ENCODE measurements around the gene KLRF1. TPM values are rescaled to one million over a fixed set of nuclear protein-coding genes. Genes with fewer than 3 reads are reported as not detected.

Gene KLRF1
- not detected for total RNA-seq

DNA sequence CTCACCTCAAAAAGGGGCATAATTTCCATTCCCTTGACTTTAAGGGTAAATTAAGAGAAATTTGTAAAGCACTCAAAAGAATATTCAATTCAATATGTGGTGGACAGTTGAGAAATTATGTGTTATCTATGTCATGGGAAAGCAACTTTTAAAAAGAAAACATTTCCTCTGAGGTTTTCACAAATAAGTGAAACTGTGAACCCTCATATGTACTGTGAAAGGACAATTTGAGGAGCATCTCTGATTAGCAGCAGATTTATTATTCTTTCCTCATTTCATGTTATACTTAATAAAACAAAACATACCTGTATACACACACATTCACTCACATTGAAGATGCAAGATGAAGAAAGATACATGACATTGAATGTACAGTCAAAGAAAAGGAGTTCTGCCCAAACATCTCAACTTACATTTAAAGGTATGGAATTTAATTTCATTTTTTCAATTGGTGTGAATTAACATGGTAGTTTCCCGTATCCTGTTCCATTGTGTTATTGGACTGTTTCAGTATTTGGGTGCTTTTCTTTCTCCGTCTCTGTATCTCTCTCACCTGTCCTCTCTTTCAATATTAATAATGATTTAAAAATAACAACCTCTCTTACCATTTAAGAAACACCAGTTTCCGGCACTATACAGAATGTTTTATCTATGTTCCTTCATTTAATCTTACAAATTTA is at the start of gene KLRF1:
KLRF1 (plus strand) TSS at position 273 of the 680 bp plus-strand sequence; CDS start at position 337, 64 bp downstream.
- no peak within 1 kb of the TSS for H3K9ac ChIP-seq (ENCODE audit: low read depth in 1 of 3, low read length in 3 of 3)
- no peaks in the 10 kb centered on the region for H3K36me3 ChIP-seq (ENCODE audit: control insufficient read depth in 3 of 3, insufficient read depth in 3 of 3, low read length in 3 of 3)
- H3K27me3 ChIP-seq (ENCODE audit: control insufficient read depth in 3 of 3, insufficient read depth in 3 of 3, low read length in 3 of 3) = no peaks in the 10 kb centered on the region
- no peaks in the 10 kb centered on the region for H3K4me1 ChIP-seq (ENCODE audit: control insufficient read depth in 3 of 3, insufficient read depth in 3 of 3, low read length in 3 of 3)
- H3K4me3 ChIP-seq (ENCODE audit: low read length in 3 of 3) = no peak within 1 kb of the TSS
- H3K27ac ChIP-seq (ENCODE audit: low read depth, low read length) = no peak within 1 kb of the TSS
- no peaks in the 10 kb centered on the region for H3K9me3 ChIP-seq (ENCODE audit: control insufficient read depth in 3 of 3, low read length in 3 of 3)

- Histone ChIP-seq H3K27me3 (ENCODE audit: control insufficient read depth in 3 of 3, insufficient read depth in 3 of 3, low read length in 3 of 3) (no peaks in the 10 kb centered on the region), H3K27ac (ENCODE audit: low read depth, low read length) (no peak overlapping the region), H3K4me3 (ENCODE audit: low read length in 3 of 3) (no peak overlapping the region), H3K4me1 (ENCODE audit: control insufficient read depth in 3 of 3, insufficient read depth in 3 of 3, low read length in 3 of 3) (no peaks in the 10 kb centered on the region), H3K9ac (ENCODE audit: low read depth in 1 of 3, low read length in 3 of 3) (no peak overlapping the region), H3K36me3 (ENCODE audit: control insufficient read depth in 3 of 3, insufficient read depth in 3 of 3, low read length in 3 of 3) (no peaks in the 10 kb centered on the region), H3K9me3 (ENCODE audit: control insufficient read depth in 3 of 3, low read length in 3 of 3) (no peaks in the 10 kb centered on the region)
Observed at GRCh38 chr12:9779209-9779608, 48.1 kb upstream of the KLRF1 start.

- no peaks in the 10 kb centered on the region for H3K36me3 ChIP-seq (ENCODE audit: control insufficient read depth in 3 of 3, insufficient read depth in 3 of 3, low read length in 3 of 3)
- no peak overlapping the region for H3K27ac ChIP-seq (ENCODE audit: low read depth, low read length)
- H3K4me1 ChIP-seq (ENCODE audit: control insufficient read depth in 3 of 3, insufficient read depth in 3 of 3, low read length in 3 of 3) = no peaks in the 10 kb centered on the region
- H3K9ac ChIP-seq (ENCODE audit: low read depth in 1 of 3, low read length in 3 of 3) = no peak overlapping the region
- H3K27me3 ChIP-seq (ENCODE audit: control insufficient read depth in 3 of 3, insufficient read depth in 3 of 3, low read length in 3 of 3) = no peaks in the 10 kb centered on the region
- no peak overlapping the region for H3K4me3 ChIP-seq (ENCODE audit: low read length in 3 of 3)
- H3K9me3 ChIP-seq (ENCODE audit: control insufficient read depth in 3 of 3, low read length in 3 of 3) = no peaks in the 10 kb centered on the region
Observed at GRCh38 chr12:9781360-9781759, 45.9 kb upstream of the KLRF1 start.

DNA sequence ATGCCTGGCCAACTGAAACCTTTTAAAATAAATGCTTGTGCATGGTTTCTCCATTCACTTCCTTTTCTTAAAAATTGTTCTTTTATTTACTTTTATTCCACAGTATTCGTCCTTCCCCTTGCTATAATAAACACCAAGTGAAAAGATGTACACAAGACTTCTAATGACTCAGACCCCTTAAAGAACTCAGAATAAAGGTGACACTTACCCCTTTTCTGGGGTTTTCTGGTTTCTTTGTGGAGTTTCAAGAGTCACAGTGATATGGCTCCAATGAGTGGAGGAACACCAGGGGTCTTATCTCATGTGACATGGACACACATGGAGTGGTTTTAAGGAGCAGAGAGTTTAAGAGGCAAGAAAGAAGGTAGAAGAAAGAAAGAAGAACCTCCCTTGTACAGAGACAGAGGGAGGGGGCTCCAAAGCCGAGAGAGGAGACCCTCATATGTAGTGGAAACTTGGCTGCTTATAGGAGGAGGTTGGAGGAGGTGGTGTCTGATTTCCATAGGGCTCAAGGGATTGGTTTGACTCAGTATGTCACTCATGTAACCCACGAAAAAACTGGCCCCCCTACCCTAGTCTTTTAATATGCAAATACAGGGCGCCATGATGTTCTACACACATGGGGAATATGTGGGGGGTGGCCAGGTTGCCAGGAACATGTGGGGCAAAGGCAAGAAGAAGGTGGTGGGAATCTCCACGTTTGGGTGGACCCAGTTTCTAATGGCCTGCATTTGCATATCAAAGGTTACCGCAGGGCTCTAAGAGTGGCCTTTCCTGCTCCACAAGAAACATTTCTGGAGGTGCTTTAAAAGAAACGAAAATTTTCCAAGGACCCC is 44.5 kb upstream of the KLRF1 start:
- H3K4me3 ChIP-seq (ENCODE audit: low read length in 3 of 3) = no peak overlapping the region
- H3K27ac ChIP-seq (ENCODE audit: low read depth, low read length) = no peak overlapping the region
- no peaks in the 10 kb centered on the region for H3K4me1 ChIP-seq (ENCODE audit: control insufficient read depth in 3 of 3, insufficient read depth in 3 of 3, low read length in 3 of 3)
- H3K9me3 ChIP-seq (ENCODE audit: control insufficient read depth in 3 of 3, low read length in 3 of 3) = no peaks in the 10 kb centered on the region
- H3K36me3 ChIP-seq (ENCODE audit: control insufficient read depth in 3 of 3, insufficient read depth in 3 of 3, low read length in 3 of 3) = no peaks in the 10 kb centered on the region
- no peaks in the 10 kb centered on the region for H3K27me3 ChIP-seq (ENCODE audit: control insufficient read depth in 3 of 3, insufficient read depth in 3 of 3, low read length in 3 of 3)
- no peak overlapping the region for H3K9ac ChIP-seq (ENCODE audit: low read depth in 1 of 3, low read length in 3 of 3)

- H3K27ac ChIP-seq (ENCODE audit: low read depth, low read length) = no peak overlapping the region
- H3K9me3 ChIP-seq (ENCODE audit: control insufficient read depth in 3 of 3, low read length in 3 of 3) = no peaks in the 10 kb centered on the region
- H3K4me1 ChIP-seq (ENCODE audit: control insufficient read depth in 3 of 3, insufficient read depth in 3 of 3, low read length in 3 of 3) = no peaks in the 10 kb centered on the region
- no peaks in the 10 kb centered on the region for H3K36me3 ChIP-seq (ENCODE audit: control insufficient read depth in 3 of 3, insufficient read depth in 3 of 3, low read length in 3 of 3)
- no peak overlapping the region for H3K4me3 ChIP-seq (ENCODE audit: low read length in 3 of 3)
- no peak overlapping the region for H3K9ac ChIP-seq (ENCODE audit: low read depth in 1 of 3, low read length in 3 of 3)
- H3K27me3 ChIP-seq (ENCODE audit: control insufficient read depth in 3 of 3, insufficient read depth in 3 of 3, low read length in 3 of 3) = no peaks in the 10 kb centered on the region
Observed at GRCh38 chr12:9784326-9784725, 43.0 kb upstream of the KLRF1 start.

DNA sequence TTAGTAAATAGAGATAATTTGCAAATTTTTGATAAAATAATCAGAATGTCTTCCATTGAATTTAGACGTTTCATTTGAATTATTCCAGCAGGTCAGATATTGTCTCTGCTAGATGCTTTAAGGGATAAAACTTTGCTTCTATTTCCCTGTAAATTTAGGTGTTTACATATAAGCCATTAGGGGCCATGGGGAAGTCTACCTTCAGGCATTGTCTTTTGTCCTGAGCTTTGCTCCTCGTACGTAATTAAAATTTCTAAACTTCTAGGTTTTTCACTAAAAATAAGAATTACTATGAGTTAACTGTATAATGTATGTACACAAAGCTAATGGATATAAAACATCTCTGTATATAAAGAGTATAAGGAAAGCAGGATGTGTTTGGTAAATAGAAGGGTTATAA is 42.5 kb upstream of the KLRF1 start:
- H3K27me3 ChIP-seq (ENCODE audit: control insufficient read depth in 3 of 3, insufficient read depth in 3 of 3, low read length in 3 of 3) = no peaks in the 10 kb centered on the region
- H3K9me3 ChIP-seq (ENCODE audit: control insufficient read depth in 3 of 3, low read length in 3 of 3) = no peaks in the 10 kb centered on the region
- H3K4me1 ChIP-seq (ENCODE audit: control insufficient read depth in 3 of 3, insufficient read depth in 3 of 3, low read length in 3 of 3) = no peaks in the 10 kb centered on the region
- no peak overlapping the region for H3K27ac ChIP-seq (ENCODE audit: low read depth, low read length)
- no peak overlapping the region for H3K9ac ChIP-seq (ENCODE audit: low read depth in 1 of 3, low read length in 3 of 3)
- H3K36me3 ChIP-seq (ENCODE audit: control insufficient read depth in 3 of 3, insufficient read depth in 3 of 3, low read length in 3 of 3) = no peaks in the 10 kb centered on the region
- H3K4me3 ChIP-seq (ENCODE audit: low read length in 3 of 3) = no peak overlapping the region

- no peak overlapping the region for H3K4me3 ChIP-seq (ENCODE audit: low read length in 3 of 3)
- H3K27me3 ChIP-seq (ENCODE audit: control insufficient read depth in 3 of 3, insufficient read depth in 3 of 3, low read length in 3 of 3) = no peaks in the 10 kb centered on the region
- no peaks in the 10 kb centered on the region for H3K4me1 ChIP-seq (ENCODE audit: control insufficient read depth in 3 of 3, insufficient read depth in 3 of 3, low read length in 3 of 3)
- no peaks in the 10 kb centered on the region for H3K36me3 ChIP-seq (ENCODE audit: control insufficient read depth in 3 of 3, insufficient read depth in 3 of 3, low read length in 3 of 3)
- H3K27ac ChIP-seq (ENCODE audit: low read depth, low read length) = no peak overlapping the region
- no peak overlapping the region for H3K9ac ChIP-seq (ENCODE audit: low read depth in 1 of 3, low read length in 3 of 3)
- no peaks in the 10 kb centered on the region for H3K9me3 ChIP-seq (ENCODE audit: control insufficient read depth in 3 of 3, low read length in 3 of 3)
Observed at GRCh38 chr12:9786726-9787717, 40.3 kb upstream of the KLRF1 start.

GRCh38 chr12:9792185-9792900 is 34.9 kb upstream of the KLRF1 start:
- Histone ChIP-seq H3K27ac (ENCODE audit: low read depth, low read length) (no peak overlapping the region), H3K9ac (ENCODE audit: low read depth in 1 of 3, low read length in 3 of 3) (no peak overlapping the region), H3K9me3 (ENCODE audit: control insufficient read depth in 3 of 3, low read length in 3 of 3) (no peaks in the 10 kb centered on the region), H3K4me1 (ENCODE audit: control insufficient read depth in 3 of 3, insufficient read depth in 3 of 3, low read length in 3 of 3) (no peaks in the 10 kb centered on the region), H3K36me3 (ENCODE audit: control insufficient read depth in 3 of 3, insufficient read depth in 3 of 3, low read length in 3 of 3) (no peaks in the 10 kb centered on the region), H3K4me3 (ENCODE audit: low read length in 3 of 3) (no peak overlapping the region), H3K27me3 (ENCODE audit: control insufficient read depth in 3 of 3, insufficient read depth in 3 of 3, low read length in 3 of 3) (no peaks in the 10 kb centered on the region)

DNA sequence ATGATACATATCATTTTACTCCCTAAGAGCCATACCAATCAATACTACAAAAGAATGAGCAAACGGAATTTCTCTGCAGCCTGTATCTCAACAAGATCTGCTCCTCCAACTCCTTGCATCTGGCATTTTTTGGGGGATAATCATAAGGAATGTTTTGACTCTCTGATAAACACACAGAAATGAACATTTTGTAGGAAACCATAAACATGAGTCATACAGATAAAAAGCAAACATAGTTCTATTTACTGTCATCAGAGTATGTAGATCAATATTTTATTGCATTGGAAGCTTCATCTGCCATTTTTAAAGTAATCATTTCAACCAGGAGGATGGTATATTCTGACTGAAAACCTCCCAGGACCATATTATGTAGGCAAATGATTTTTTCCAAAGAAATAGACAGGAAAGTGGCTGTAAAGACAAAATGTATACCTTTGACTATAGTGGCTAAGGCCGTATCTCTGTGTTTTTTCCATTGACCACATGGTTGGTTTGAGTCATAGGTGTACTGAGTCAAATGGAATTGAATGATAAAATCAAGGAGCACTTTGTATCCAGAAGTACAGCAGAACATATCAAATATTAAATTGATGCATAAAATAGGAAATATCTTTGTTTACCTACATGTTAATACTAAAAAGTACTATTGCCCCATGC is 34.2 kb upstream of the KLRF1 start:
- H3K9me3 ChIP-seq (ENCODE audit: control insufficient read depth in 3 of 3, low read length in 3 of 3) = no peaks in the 10 kb centered on the region
- no peak overlapping the region for H3K4me3 ChIP-seq (ENCODE audit: low read length in 3 of 3)

More for the DNA sequence above, 34.2 kb upstream of the KLRF1 start:
- Histone ChIP-seq H3K36me3 (ENCODE audit: control insufficient read depth in 3 of 3, insufficient read depth in 3 of 3, low read length in 3 of 3) (no peaks in the 10 kb centered on the region), H3K4me1 (ENCODE audit: control insufficient read depth in 3 of 3, insufficient read depth in 3 of 3, low read length in 3 of 3) (no peaks in the 10 kb centered on the region), H3K27me3 (ENCODE audit: control insufficient read depth in 3 of 3, insufficient read depth in 3 of 3, low read length in 3 of 3) (no peaks in the 10 kb centered on the region), H3K9ac (ENCODE audit: low read depth in 1 of 3, low read length in 3 of 3) (no peak overlapping the region), H3K27ac (ENCODE audit: low read depth, low read length) (no peak overlapping the region)

Measured in skeletal muscle tissue (tissue), 4 donors.